Thoracic aorta (tissue), 2 donors: ENCODE results near the gene IPO9. TPM values are rescaled to one million over a fixed set of nuclear protein-coding genes. Genes with fewer than 3 reads are reported as not detected.
"Not testable (repeated sequence)": the region's sequence is repeated elsewhere in the genome, so short reads cannot be mapped to it uniquely, and the experiment has no call there.

Experiments
- ATAC-seq: fragments of 150-250 bp; one replicate; pipeline ENCODE4 v1.8.0; 2017; ENCODE audit warnings: low read depth; ENCODE audit not compliant: insufficient number of reproducible peaks, low FRiP score
- DNase-seq: peaks from one replicate; pipeline ENCODE4 v3.0.0-alpha.2; 2020; ENCODE audit warnings: low spot score
- H3K27ac ChIP-seq, 2 donors: fragments of 200-600 bp; sonication (generic); 1 replicate in 1 of 2; 2 replicates in 1 of 2; pipeline ENCODE4 v1.5.1; 2016; ENCODE audit warnings: mild to moderate bottlenecking in 2 of 2, moderate library complexity in 2 of 2
- H3K27me3 ChIP-seq: fragments of 200-600 bp; sonication (generic); replicated peaks from 2 replicates; pipeline ENCODE4 v1.6.0; 2016; ENCODE audit warnings: mild to moderate bottlenecking; ENCODE audit not compliant: insufficient read depth
- H3K36me3 ChIP-seq: fragments of 200-600 bp; sonication (generic); one replicate; pipeline ENCODE4 v1.5.1; 2016
- H3K4me1 ChIP-seq, 2 donors: fragments of 200-600 bp; sonication (generic); 1 replicate in 1 of 2; 2 replicates in 1 of 2; pipeline versions ENCODE4 v1.5.1 to v1.6.0; 2016; ENCODE audit warnings: low read depth in 2 of 2, mild to moderate bottlenecking in 1 of 2; ENCODE audit not compliant: control insufficient read depth in 1 of 2
- H3K4me3 ChIP-seq: fragments of 200-600 bp; sonication (generic); 2 replicates; pipeline ENCODE4 v1.5.1; 2016; ENCODE audit warnings: mild to moderate bottlenecking
- H3K9me3 ChIP-seq: fragments of 200-600 bp; sonication (generic); 2 replicates; pipeline ENCODE4 v1.5.1; 2016
- CTCF ChIP-seq: fragments of 200-600 bp; sonication (generic); IDR thresholded peaks from one replicate; pipeline ENCODE4 v1.5.1; 2019; ENCODE audit warnings: antibody characterized with exemption
- total RNA-seq, 2 donors: library from RNA; depleted of rRNA; stranded (reverse); fragments of >200 nt; gene quantifications; one replicate each; pipeline versions ENCODE4 v1.1.0 to v1.2.3, GENCODE V29; 2016

IPO9 gene
- total RNA-seq, 2 donors from 2014 or later: 21.4 to 32.6 TPM

- TF ChIP-seq CTCF: no peak
- Histone ChIP-seq H3K4me3 (no peak overlapping the region), H3K36me3 (peaks cover 37% of the 10 kb centered on the region), H3K9me3 (no peaks in the 10 kb centered on the region), H3K27me3 (no peaks in the 10 kb centered on the region), H3K27ac (peak overlapping the region; percentile 93 to 96), H3K4me1 (peaks cover 61 to 82% of the 10 kb centered on the region in 2 donors)
- ATAC-seq (no peak), DNase-seq (no peak)
Observed at GRCh38 chr1:201899683-201900429, 70.9 kb downstream of the IPO9 start.

DNA sequence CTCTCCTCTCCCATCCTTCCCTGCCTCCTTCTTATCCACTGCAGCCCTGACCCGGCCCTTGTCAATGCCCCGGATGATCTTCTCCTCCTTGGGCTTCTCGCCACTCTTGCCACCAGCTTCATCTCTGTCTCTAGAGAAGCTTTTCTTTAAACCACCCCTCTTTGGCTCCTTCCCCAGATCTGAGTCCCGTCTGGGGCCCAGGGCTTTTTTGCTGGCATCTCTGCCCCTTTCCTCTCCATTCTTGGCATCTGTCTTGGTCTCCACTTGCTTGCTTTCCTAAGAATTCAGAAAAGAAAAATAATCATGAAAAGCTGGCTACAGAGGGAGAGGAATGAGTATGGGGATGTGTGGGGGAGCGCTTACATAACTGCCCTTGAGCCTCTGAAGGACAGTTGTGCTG, 71.5 kb downstream of the IPO9 start:
- H3K27ac ChIP-seq: peak overlapping the region; percentile 93 to 96
- H3K4me1 ChIP-seq: peaks cover 64 to 88% of the 10 kb centered on the region in 2 donors
- TF ChIP-seq CTCF: no peak
- no peaks in the 10 kb centered on the region for H3K9me3 ChIP-seq
- H3K27me3 ChIP-seq: no peaks in the 10 kb centered on the region
- H3K36me3 ChIP-seq: peaks cover 39% of the 10 kb centered on the region
- ATAC-seq (no peak), DNase-seq (no peak)
- H3K4me3 ChIP-seq: no peak overlapping the region

DNA sequence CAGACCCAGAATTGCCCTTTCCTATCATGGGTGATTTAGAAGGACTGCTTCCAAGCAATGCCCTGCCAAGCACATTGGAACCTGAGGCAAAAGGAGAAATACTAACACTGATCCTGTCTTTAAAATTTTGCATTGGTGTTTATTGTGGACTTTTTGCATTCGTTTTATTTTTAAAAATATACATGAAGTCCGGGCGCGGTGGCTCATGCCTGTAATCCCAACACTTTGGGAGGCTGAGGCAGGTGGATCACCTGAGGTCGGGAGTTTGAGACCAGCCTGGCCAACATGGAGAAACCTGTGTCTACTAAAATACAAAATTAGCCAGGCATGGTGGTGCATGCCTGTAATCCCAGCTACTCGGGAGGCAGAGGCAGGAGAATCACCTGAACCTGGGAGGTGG, 72.1 kb downstream of the IPO9 start:
- not testable (repeated sequence) for H3K27me3 ChIP-seq, ATAC-seq, H3K9me3 ChIP-seq, H3K4me3 ChIP-seq, DNase-seq
- Histone ChIP-seq H3K4me1 (peaks cover 69 to 93% of the 10 kb centered on the region in 2 donors), H3K27ac (peak overlapping the region; percentile 93 to 96), H3K36me3 (peaks cover 43% of the 10 kb centered on the region)

DNA sequence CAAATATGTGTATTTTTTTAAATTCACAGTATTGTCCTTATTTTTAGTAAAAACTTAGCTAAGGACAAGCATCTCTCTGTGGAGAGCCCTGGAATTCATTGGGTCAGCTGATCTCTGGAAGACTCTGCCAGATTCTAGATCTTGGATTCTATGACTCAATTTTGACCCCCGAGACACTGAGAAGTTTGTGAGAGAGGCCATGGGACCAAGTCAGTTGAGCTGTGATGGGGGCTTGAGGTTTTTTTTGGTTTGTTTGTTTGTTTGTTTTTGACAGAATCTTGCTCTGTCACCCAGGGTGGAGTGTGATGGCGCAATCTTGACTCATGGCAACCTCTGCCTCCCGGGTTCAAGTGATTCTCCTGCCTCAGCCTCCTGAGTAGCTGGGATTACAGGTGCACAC, 73.2 kb downstream of the IPO9 start:
- no peak for ATAC-seq
- Histone ChIP-seq H3K27ac (peak overlapping the region; percentile 97 to 99), H3K9me3 (no peaks in the 10 kb centered on the region), H3K4me3 (no peak overlapping the region), H3K4me1 (peaks cover 72 to 93% of the 10 kb centered on the region in 2 donors), H3K27me3 (no peaks in the 10 kb centered on the region), H3K36me3 (peaks cover 39% of the 10 kb centered on the region)
- DNase-seq: no peak
- no peak for TF ChIP-seq CTCF

GRCh38 chr1:201903135-201903534, 74.2 kb downstream of the IPO9 start:
- peak overlapping the region; percentile 97 to 99 for H3K27ac ChIP-seq
- no peak for TF ChIP-seq CTCF
- ATAC-seq (peak; percentile 47), DNase-seq (peak; percentile 54)
- H3K4me3 ChIP-seq: no peak overlapping the region
- H3K27me3 ChIP-seq: no peaks in the 10 kb centered on the region
- H3K36me3 ChIP-seq: peaks cover 29% of the 10 kb centered on the region
- H3K9me3 ChIP-seq: no peaks in the 10 kb centered on the region
- H3K4me1 ChIP-seq: peaks cover 66 to 93% of the 10 kb centered on the region in 2 donors

DNA sequence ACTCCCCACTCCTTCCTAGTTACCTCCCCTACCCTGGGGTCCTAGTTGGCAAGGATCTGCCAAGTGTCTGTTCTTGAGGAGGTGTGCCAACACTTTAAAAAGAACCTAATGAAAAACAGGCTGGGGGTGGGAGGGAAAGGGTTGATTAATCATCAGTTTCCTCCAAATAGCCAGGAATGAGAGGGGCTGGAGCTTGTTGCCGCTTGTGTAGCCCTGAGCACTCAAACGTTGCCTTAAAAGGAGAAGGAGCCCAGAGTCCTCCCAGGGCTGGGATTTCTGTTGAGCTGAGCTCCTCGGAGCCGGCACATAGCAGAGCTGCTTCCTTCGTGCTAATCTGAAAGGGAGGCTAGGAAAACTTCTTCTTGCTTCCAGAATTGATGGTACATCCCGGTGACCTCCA, 75.6 kb downstream of the IPO9 start:
- H3K27ac ChIP-seq: peak overlapping the region; percentile 97 to 99
- no peaks in the 10 kb centered on the region for H3K9me3 ChIP-seq
- peak; percentile 63 for DNase-seq
- peaks cover 71 to 93% of the 10 kb centered on the region in 2 donors for H3K4me1 ChIP-seq
- peak; percentile 62 for ATAC-seq
- TF ChIP-seq CTCF: no peak
- no peak overlapping the region for H3K4me3 ChIP-seq
- peaks cover 26% of the 10 kb centered on the region for H3K36me3 ChIP-seq
- no peaks in the 10 kb centered on the region for H3K27me3 ChIP-seq
